Activated T-helper 9 cell treated with anti-CD3 and anti-CD28 coated beads, Interleukin-2, amount 50 U/mL, for 16 hours (primary cell): ENCODE results near the gene GLRA2.

ENCODE experiments used
- DNase-seq: peaks from one replicate; pipeline ENCODE4 v3.0.0-alpha.2; 2020; ENCODE audit warnings: low read depth

GLRA2 gene

GRCh38 chrX:14700982-14701381, 171.6 kb downstream of the GLRA2 start:
- no peak for DNase-seq

GRCh38 chrX:14702145-14702544, 172.8 kb downstream of the GLRA2 start:
- no peak for DNase-seq

GRCh38 chrX:14712096-14712495, 182.8 kb downstream of the GLRA2 start:
- DNase-seq: no peak

GRCh38 chrX:14717949-14718348, 188.6 kb downstream of the GLRA2 start:
- DNase-seq: no peak

- DNase-seq: no peak
Observed at GRCh38 chrX:14718403-14718802, 189.1 kb downstream of the GLRA2 start.

- DNase-seq: no peak
Observed at GRCh38 chrX:14729058-14729457, 199.7 kb downstream of the GLRA2 start.

GRCh38 chrX:14738643-14739042, 209.3 kb downstream of the GLRA2 start:
- DNase-seq: no peak

GRCh38 chrX:14753441-14753840, 224.1 kb downstream of the GLRA2 start:
- DNase-seq: no peak

- no peak for DNase-seq
Observed at GRCh38 chrX:14758029-14758491, 228.7 kb downstream of the GLRA2 start.

- no peak for DNase-seq
Observed at GRCh38 chrX:14775416-14775815, 246.1 kb downstream of the GLRA2 start.

GRCh38 chrX:14776901-14777300, 247.6 kb downstream of the GLRA2 start:
- DNase-seq: no peak

GRCh38 chrX:14777525-14777924, 248.2 kb downstream of the GLRA2 start:
- DNase-seq: no peak

- no peak for DNase-seq
Observed at GRCh38 chrX:14779580-14779979, 250.2 kb downstream of the GLRA2 start.
